ENCODE measurements around the gene CDC42BPB.

CDC42BPB gene

DNA sequence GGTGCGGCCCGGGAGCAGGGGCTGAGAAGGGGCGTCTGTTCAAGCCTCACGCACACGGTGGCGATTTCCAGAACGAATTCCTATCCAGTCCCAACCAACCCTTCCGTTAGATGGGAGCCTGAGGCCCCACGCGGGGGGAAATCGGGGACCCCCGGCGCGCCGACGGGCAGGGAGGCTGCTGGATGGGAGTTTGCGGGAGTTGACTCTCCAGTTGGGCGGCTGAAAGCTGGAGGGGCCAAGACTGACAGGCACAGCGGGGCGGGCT is 47.0 kb upstream of the CDC42BPB start:
- H4K20me1 ChIP-seq (ENCODE audit: insufficient read depth, low read length) = no peaks in the 10 kb centered on the region
- no peaks in the 10 kb centered on the region for H3K79me2 ChIP-seq (ENCODE audit: low read length)
- no peak overlapping the region for H3K27ac ChIP-seq (ENCODE audit: low read length)
- H3K4me1 ChIP-seq (ENCODE audit: low read length) = peaks cover 55% of the 10 kb centered on the region
- H3K27me3 ChIP-seq (ENCODE audit: low read depth, low read length) = no peaks in the 10 kb centered on the region
- H3K9me3 ChIP-seq (ENCODE audit: insufficient read depth, low read length) = no peaks in the 10 kb centered on the region
- H3K36me3 ChIP-seq (replicated peaks; ENCODE audit: low read depth, low read length) = no peaks in the 10 kb centered on the region
- no peak overlapping the region for H2AFZ ChIP-seq (ENCODE audit: low read depth, low read length)
- H3K9ac ChIP-seq (ENCODE audit: low read length) = no peak overlapping the region
- H3K4me2 ChIP-seq (ENCODE audit: low read length) = no peak overlapping the region
- no peak overlapping the region for H3K4me3 ChIP-seq (ENCODE audit: low read length)
- no peak for TF ChIP-seq EZH2phosphoT487 (IDR thresholded peaks at IDR 0.05; ENCODE audit: low read depth)
- TF ChIP-seq, protein P1, sequence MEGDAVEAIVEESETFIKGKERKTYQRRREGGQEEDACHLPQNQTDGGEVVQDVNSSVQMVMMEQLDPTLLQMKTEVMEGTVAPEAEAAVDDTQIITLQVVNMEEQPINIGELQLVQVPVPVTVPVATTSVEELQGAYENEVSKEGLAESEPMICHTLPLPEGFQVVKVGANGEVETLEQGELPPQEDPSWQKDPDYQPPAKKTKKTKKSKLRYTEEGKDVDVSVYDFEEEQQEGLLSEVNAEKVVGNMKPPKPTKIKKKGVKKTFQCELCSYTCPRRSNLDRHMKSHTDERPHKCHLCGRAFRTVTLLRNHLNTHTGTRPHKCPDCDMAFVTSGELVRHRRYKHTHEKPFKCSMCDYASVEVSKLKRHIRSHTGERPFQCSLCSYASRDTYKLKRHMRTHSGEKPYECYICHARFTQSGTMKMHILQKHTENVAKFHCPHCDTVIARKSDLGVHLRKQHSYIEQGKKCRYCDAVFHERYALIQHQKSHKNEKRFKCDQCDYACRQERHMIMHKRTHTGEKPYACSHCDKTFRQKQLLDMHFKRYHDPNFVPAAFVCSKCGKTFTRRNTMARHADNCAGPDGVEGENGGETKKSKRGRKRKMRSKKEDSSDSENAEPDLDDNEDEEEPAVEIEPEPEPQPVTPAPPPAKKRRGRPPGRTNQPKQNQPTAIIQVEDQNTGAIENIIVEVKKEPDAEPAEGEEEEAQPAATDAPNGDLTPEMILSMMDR (IDR thresholded peaks at IDR 0.05; ENCODE audit: low read depth, low read length) = no peak

DNA sequence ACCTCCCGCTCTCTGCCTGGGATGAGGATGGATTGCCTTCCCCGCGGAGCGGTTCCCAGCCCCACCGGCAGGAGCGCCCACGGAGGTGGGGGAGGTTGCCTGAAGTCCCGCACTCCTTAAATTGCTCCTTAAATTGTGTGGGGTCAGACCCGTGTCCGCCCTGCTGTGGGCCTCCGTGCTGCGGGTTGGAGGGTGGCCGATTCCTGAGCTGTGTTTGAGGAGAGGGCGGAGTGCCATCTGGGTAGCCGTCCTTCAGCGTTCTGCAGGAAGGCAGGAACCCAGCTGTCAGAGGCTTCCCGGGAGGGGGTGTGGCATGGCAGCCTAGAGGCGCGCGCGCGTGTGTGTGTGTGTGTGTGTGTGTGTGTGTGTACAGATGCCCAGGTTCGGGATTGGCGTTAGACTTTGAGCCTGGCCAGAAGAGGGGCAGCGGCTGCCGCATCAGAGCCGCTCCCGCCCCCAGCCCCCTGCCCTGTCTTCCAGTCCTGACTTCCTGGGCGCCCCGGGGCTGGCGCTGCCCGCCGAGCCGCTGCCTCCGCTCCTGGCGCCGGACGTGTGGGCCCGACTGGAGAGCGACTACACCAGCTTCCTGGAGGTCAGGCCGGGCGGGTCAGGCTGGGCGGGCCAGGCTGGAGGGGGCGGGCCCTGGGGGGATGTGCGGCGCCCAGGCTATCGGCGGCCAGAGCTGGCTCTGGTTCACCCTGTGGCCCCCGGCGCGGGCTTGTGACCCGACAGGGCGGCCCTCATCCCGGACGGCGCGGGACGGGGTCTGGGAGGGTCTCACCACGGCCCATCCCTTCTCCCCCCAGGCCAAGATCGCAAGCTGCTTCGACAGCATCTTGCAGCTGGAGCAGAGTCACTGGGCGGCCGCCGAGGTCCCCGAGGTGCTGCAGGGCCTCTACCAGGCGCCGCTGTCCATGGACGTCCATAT is 46.4 kb upstream of the CDC42BPB start:
- H3K9me3 ChIP-seq (ENCODE audit: insufficient read depth, low read length) = no peaks in the 10 kb centered on the region
- TF ChIP-seq EZH2phosphoT487 (IDR thresholded peaks at IDR 0.05; ENCODE audit: low read depth) = no peak
- TF ChIP-seq, protein P1 (IDR thresholded peaks at IDR 0.05; ENCODE audit: low read depth, low read length) = no peak
- H3K9ac ChIP-seq (ENCODE audit: low read length) = no peak overlapping the region
- H3K4me1 ChIP-seq (ENCODE audit: low read length) = peaks cover 52% of the 10 kb centered on the region
- no peaks in the 10 kb centered on the region for H3K36me3 ChIP-seq (replicated peaks; ENCODE audit: low read depth, low read length)
- H2AFZ ChIP-seq (ENCODE audit: low read depth, low read length) = no peak overlapping the region
- H4K20me1 ChIP-seq (ENCODE audit: insufficient read depth, low read length) = no peaks in the 10 kb centered on the region
- no peak overlapping the region for H3K4me3 ChIP-seq (ENCODE audit: low read length)
- H3K79me2 ChIP-seq (ENCODE audit: low read length) = no peaks in the 10 kb centered on the region
- H3K27me3 ChIP-seq (ENCODE audit: low read depth, low read length) = no peaks in the 10 kb centered on the region
- H3K4me2 ChIP-seq (ENCODE audit: low read length) = no peak overlapping the region
- no peak overlapping the region for H3K27ac ChIP-seq (ENCODE audit: low read length)

DNA sequence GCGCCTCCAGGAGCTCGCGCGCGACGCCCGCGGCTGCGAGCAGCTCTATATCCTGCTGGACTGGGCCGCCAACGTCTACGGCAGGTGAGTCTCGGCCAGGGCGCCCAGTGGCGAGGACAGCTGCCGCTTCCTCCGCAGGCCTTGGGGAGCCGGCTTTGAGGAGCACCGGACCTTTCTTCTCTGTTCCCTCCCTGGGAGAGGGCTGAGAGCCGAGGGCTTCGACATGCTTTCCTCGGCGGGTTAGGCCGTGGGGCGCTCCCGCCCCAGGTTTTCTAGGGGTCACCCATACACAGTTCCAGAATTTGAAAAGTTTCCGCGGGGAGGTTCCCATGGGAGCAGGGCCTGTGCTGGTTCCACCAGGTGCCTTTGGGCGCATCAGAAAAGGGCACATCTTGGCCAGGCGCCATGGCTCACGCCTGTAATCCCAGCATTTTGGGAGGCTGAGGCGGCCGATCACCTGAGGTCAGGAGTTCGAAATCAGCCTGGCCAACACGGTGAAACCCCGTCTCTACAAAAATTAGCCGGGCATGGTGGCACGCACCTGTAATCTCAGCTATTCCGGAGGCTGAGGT is 45.4 kb upstream of the CDC42BPB start:
- TF ChIP-seq EZH2phosphoT487 (IDR thresholded peaks at IDR 0.05; ENCODE audit: low read depth) = no peak
- TF ChIP-seq, protein P1 (IDR thresholded peaks at IDR 0.05; ENCODE audit: low read depth, low read length) = no peak

DNA sequence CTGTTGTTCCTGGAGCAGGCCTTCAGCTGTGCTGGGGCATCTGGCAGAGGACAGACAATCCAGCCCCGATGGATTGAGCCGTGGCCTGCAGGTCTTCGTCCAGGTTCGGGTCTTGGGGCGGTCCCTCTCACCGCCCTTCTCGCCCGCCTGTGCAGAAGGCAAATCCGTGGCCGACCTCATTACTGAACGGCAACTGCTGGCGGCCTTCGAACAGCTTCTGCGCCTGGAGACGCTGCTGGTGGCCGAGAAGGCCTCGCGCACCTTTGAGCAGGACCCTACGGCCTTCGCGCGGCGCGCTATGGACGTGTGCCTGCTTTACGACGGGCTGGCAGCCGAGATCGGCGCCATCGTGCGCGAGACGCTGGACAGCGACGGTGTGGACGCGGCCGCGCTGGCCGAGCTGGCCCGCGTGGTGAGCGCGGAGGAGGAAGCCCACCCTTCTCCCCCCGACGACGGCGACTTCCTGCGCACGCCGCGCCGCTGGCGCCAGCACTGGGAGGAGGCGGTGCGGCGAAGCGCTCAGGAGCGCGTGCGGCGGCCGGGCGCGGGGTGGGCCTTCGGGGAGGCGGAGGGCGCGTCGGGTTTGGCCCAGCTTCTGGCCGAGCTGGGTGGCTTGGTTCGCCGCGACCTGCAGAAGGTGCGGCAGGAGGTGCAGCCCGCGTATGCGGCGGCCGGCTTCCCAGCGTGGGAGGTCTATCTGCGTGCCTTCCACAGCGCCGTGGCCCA is 44.8 kb upstream of the CDC42BPB start:
- H3K9me3 ChIP-seq (ENCODE audit: insufficient read depth, low read length) = no peaks in the 10 kb centered on the region
- H3K4me1 ChIP-seq (ENCODE audit: low read length) = peaks cover 37% of the 10 kb centered on the region
- H3K4me3 ChIP-seq (ENCODE audit: low read length) = no peak overlapping the region
- TF ChIP-seq, protein P1 (IDR thresholded peaks at IDR 0.05; ENCODE audit: low read depth, low read length) = no peak
- no peak for TF ChIP-seq EZH2phosphoT487 (IDR thresholded peaks at IDR 0.05; ENCODE audit: low read depth)
- H3K27ac ChIP-seq (ENCODE audit: low read length) = no peak overlapping the region
- H2AFZ ChIP-seq (ENCODE audit: low read depth, low read length) = no peak overlapping the region
- no peaks in the 10 kb centered on the region for H3K79me2 ChIP-seq (ENCODE audit: low read length)
- no peak overlapping the region for H3K4me2 ChIP-seq (ENCODE audit: low read length)
- no peak overlapping the region for H3K9ac ChIP-seq (ENCODE audit: low read length)
- H3K36me3 ChIP-seq (replicated peaks; ENCODE audit: low read depth, low read length) = no peaks in the 10 kb centered on the region
- H4K20me1 ChIP-seq (ENCODE audit: insufficient read depth, low read length) = no peaks in the 10 kb centered on the region
- no peaks in the 10 kb centered on the region for H3K27me3 ChIP-seq (ENCODE audit: low read depth, low read length)

More for the DNA sequence above, 45.4 kb upstream of the CDC42BPB start:
- no peak overlapping the region for H3K27ac ChIP-seq (ENCODE audit: low read length)
- peaks cover 43% of the 10 kb centered on the region for H3K4me1 ChIP-seq (ENCODE audit: low read length)
- H3K36me3 ChIP-seq (replicated peaks; ENCODE audit: low read depth, low read length) = no peaks in the 10 kb centered on the region
- H4K20me1 ChIP-seq (ENCODE audit: insufficient read depth, low read length) = no peaks in the 10 kb centered on the region
- no peak overlapping the region for H3K4me3 ChIP-seq (ENCODE audit: low read length)
- H3K9me3 ChIP-seq (ENCODE audit: insufficient read depth, low read length) = no peaks in the 10 kb centered on the region
- H3K79me2 ChIP-seq (ENCODE audit: low read length) = no peaks in the 10 kb centered on the region
- no peaks in the 10 kb centered on the region for H3K27me3 ChIP-seq (ENCODE audit: low read depth, low read length)
- H3K9ac ChIP-seq (ENCODE audit: low read length) = no peak overlapping the region
- no peak overlapping the region for H2AFZ ChIP-seq (ENCODE audit: low read depth, low read length)
- H3K4me2 ChIP-seq (ENCODE audit: low read length) = no peak overlapping the region

Measured in OCI-LY3 (cell line).